ENCODE data around the gene STPG2.

DNA sequence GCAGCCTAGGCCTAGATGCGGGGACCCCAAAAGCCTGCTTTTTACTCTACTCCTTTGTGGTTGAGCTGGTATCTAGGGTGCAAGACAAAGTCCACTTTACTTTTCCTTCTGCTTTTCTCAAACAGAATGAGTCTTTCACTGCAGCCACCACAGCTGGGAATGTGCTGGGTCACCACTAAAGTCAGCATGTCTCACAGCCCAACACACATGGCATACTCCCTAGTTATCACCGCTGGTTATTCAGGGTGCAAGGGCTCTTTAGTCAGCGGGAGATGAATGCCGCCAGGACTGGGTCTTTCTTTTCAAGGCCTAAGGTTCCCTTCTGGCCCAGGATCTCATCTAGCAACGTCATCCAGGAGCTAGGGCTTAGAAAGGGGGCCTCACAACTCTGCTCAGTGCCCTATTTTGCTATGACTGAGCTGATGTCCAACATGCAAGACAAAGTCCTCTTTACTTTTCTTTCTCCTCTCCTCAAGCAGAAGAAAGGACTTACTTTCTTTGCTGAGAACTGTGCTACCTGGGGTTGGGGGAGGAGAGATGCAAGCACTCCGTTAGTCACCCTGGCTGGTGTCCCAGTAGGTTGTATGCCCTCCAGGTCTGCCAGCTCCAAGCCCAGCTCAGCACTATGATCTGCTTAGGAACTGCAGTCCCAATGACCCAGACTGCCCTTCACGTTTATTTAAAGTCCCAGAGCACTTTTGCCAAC lies 22.9 kb upstream of the STPG2 start:
- no peak for TF ChIP-seq GATA3 (IDR thresholded peaks at IDR 0.05; ENCODE audit: low read depth, low read length)
- TF ChIP-seq GATA2 (IDR thresholded peaks at IDR 0.05; ENCODE audit: low read depth, low read length) = no peak

Data from SH-SY5Y (cell line).